ENCODE results near the gene MCCC1. TPM values are rescaled to one million over a fixed set of nuclear protein-coding genes. Genes with fewer than 3 reads are reported as not detected.

The MCCC1 gene
- total RNA-seq, 1 experiment from 2014 or later, result 74.7 TPM

- Mint-ChIP-seq H3K9me3 (ENCODE audit: low read depth, unreplicated experiment) (no peaks in the 10 kb centered on the region), H3K4me1 (ENCODE audit: low read depth, unreplicated experiment) (no peaks in the 10 kb centered on the region), H3K27ac (ENCODE audit: unreplicated experiment) (no peak overlapping the region), H3K4me3 (ENCODE audit: low read depth, unreplicated experiment) (no peak overlapping the region), H3K27me3 (ENCODE audit: unreplicated experiment) (no peaks in the 10 kb centered on the region), H3K36me3 (ENCODE audit: insufficient read depth, unreplicated experiment) (peaks cover 14% of the 10 kb centered on the region)
- no peak for TF ChIP-seq CTCF (IDR thresholded peaks at IDR 0.05; ENCODE audit: unreplicated experiment)
- no peak for DNase-seq
- no TSS peak for BruUV-seq (replicated peaks)
- CTCF ChIA-PET, result no interaction called here
- intact Hi-C loops (cut with micrococcal nuclease; ENCODE audit: unreplicated experiment), result no loop called here
Measured at GRCh38 chr3:183013074-183013473, 86.2 kb downstream of the MCCC1 start.

- Mint-ChIP-seq H3K27ac (ENCODE audit: unreplicated experiment) (no peak overlapping the region), H3K27me3 (ENCODE audit: unreplicated experiment) (no peaks in the 10 kb centered on the region), H3K36me3 (ENCODE audit: insufficient read depth, unreplicated experiment) (no peaks in the 10 kb centered on the region), H3K4me3 (ENCODE audit: low read depth, unreplicated experiment) (no peak overlapping the region), H3K4me1 (ENCODE audit: low read depth, unreplicated experiment) (no peaks in the 10 kb centered on the region), H3K9me3 (ENCODE audit: low read depth, unreplicated experiment) (no peaks in the 10 kb centered on the region)
- intact Hi-C loops (cut with micrococcal nuclease; ENCODE audit: unreplicated experiment), result no loop called here
- no peak for DNase-seq
- no TSS peak for BruUV-seq (replicated peaks)
- CTCF ChIA-PET, result no interaction called here
- TF ChIP-seq CTCF (IDR thresholded peaks at IDR 0.05; ENCODE audit: unreplicated experiment), result no peak
Measured at GRCh38 chr3:183008800-183009199, 90.5 kb downstream of the MCCC1 start.

- CTCF ChIA-PET, result no interaction called here
- Mint-ChIP-seq H3K27me3 (ENCODE audit: unreplicated experiment) (no peaks in the 10 kb centered on the region), H3K4me3 (ENCODE audit: low read depth, unreplicated experiment) (no peak overlapping the region), H3K9me3 (ENCODE audit: low read depth, unreplicated experiment) (no peaks in the 10 kb centered on the region), H3K36me3 (ENCODE audit: insufficient read depth, unreplicated experiment) (no peaks in the 10 kb centered on the region), H3K27ac (ENCODE audit: unreplicated experiment) (no peak overlapping the region), H3K4me1 (ENCODE audit: low read depth, unreplicated experiment) (no peaks in the 10 kb centered on the region)
- TF ChIP-seq CTCF (IDR thresholded peaks at IDR 0.05; ENCODE audit: unreplicated experiment), result no peak
- DNase-seq, result no peak
- intact Hi-C loops (cut with micrococcal nuclease; ENCODE audit: unreplicated experiment), result no loop called here
- no TSS peak for BruUV-seq (replicated peaks)
Measured at GRCh38 chr3:183008303-183008702, 91.0 kb downstream of the MCCC1 start.

- H3K4me3 Mint-ChIP-seq (ENCODE audit: low read depth, unreplicated experiment), result no peak overlapping the region
Measured at GRCh38 chr3:183006396-183007002, 92.8 kb downstream of the MCCC1 start.

More at GRCh38 chr3:183006396-183007002, 92.8 kb downstream of the MCCC1 start:
- Mint-ChIP-seq H3K27ac (ENCODE audit: unreplicated experiment) (no peak overlapping the region), H3K4me1 (ENCODE audit: low read depth, unreplicated experiment) (no peaks in the 10 kb centered on the region), H3K36me3 (ENCODE audit: insufficient read depth, unreplicated experiment) (no peaks in the 10 kb centered on the region), H3K27me3 (ENCODE audit: unreplicated experiment) (no peaks in the 10 kb centered on the region), H3K9me3 (ENCODE audit: low read depth, unreplicated experiment) (no peaks in the 10 kb centered on the region)
- CTCF ChIA-PET, result no interaction called here
- BruUV-seq (replicated peaks), result no TSS peak
- intact Hi-C loops (cut with micrococcal nuclease; ENCODE audit: unreplicated experiment), result no loop called here
- no peak for DNase-seq
- TF ChIP-seq CTCF (IDR thresholded peaks at IDR 0.05; ENCODE audit: unreplicated experiment), result no peak

Data from Calu3 (cell line).